ENCODE results near the gene DNALI1.

DNALI1 gene

DNA sequence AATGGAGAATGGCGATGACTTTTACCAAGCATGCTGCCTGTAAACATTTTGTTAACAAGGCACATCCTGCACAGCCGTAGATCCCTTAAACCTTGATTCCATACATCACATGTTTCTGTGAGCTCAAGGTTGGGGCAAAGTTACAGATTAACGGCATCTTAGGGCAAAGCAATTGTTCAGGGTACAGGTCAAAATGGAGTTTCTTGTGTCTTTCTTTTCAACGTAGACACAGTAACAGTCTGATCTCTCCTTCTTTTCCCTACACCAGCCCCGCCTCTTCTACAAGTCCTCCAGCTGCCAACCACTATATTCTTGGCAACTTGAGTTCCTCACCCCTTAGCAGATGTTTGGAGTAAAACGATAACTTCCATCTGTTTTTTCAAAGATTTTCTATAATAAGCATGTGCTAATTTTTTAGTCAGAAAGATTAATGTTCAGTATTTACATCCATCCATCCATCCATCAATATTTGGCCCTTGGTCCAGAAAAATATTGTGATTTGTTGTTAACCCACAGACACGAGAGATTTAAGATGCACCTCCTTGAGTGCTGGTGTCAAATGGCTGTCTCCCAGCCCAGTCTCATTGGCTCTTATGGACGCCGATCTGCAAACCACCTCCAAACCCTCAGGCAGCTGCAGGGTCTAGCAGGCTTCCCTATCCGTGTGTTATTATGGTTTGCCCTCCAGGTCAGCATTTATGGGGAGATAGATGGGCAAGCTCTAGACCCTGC lies 3.8 kb downstream of the DNALI1 start:
- Histone ChIP-seq H3K27ac (no peak overlapping the region), H3K4me3 (ENCODE audit: low read depth, low read length) (no peak overlapping the region), H3K36me3 (peaks cover 28% of the 10 kb centered on the region), H3K9me3 (ENCODE audit: severe bottlenecking) (no peaks in the 10 kb centered on the region), H3K27me3 (ENCODE audit: insufficient read depth, low read depth, severe bottlenecking) (no peaks in the 10 kb centered on the region)
- no peak for DNase-seq
- TF ChIP-seq, protein P1, sequence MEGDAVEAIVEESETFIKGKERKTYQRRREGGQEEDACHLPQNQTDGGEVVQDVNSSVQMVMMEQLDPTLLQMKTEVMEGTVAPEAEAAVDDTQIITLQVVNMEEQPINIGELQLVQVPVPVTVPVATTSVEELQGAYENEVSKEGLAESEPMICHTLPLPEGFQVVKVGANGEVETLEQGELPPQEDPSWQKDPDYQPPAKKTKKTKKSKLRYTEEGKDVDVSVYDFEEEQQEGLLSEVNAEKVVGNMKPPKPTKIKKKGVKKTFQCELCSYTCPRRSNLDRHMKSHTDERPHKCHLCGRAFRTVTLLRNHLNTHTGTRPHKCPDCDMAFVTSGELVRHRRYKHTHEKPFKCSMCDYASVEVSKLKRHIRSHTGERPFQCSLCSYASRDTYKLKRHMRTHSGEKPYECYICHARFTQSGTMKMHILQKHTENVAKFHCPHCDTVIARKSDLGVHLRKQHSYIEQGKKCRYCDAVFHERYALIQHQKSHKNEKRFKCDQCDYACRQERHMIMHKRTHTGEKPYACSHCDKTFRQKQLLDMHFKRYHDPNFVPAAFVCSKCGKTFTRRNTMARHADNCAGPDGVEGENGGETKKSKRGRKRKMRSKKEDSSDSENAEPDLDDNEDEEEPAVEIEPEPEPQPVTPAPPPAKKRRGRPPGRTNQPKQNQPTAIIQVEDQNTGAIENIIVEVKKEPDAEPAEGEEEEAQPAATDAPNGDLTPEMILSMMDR (IDR thresholded peaks at IDR 0.05; ENCODE audit: low read depth, low read length) = no peak

DNA sequence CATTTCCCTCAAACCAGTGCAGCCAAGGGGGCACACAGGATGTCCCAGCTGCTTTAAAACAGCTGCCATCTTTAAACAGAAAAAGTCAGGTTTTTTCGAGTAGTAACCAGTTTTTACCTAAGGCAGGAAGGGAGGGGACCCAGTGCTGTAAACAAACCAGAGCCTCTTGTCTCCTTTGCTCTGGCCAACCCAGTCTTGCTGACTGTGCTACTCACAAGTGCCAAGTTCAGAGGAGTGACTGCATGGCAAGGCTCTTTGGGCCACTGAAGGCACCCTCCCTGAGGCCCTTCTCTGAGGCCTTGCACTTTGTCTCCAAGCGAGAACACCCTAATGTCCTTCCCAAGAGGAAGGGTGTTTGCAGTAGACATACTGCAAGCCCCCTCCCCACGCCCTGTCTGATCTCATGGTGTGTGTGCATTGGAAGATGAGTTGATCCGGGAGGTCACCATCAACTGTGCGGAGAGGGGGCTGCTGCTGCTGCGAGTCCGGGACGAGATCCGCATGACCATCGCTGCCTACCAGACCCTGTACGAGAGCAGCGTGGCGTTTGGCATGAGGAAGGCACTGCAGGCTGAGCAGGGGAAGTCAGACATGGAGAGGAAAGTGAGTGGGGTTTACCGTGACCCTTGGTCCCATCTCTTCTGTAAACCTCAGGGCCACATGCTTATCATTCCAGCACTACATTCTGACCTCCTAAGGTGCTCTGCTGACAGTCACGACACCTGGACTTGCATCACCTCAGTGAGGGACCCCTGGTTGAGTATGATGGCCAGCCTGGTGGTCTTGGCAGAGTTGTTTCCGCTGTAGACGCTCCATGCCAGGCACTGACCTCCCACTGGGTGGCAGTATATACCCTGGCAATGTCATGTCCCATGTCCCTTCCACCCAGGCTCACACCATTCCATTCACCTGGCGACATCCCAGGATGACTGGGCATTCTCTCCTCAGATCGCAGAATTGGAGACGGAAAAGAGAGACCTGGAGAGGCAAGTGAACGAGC lies 4.7 kb downstream of the DNALI1 start:
- TF ChIP-seq, protein P1 (IDR thresholded peaks at IDR 0.05; ENCODE audit: low read depth, low read length) = peak; percentile 81
- Histone ChIP-seq H3K27ac (no peak overlapping the region), H3K27me3 (ENCODE audit: insufficient read depth, low read depth, severe bottlenecking) (no peaks in the 10 kb centered on the region), H3K36me3 (peaks cover 36% of the 10 kb centered on the region), H3K9me3 (ENCODE audit: severe bottlenecking) (no peaks in the 10 kb centered on the region), H3K4me3 (ENCODE audit: low read depth, low read length) (no peak overlapping the region)
- peak; percentile 42 for DNase-seq

DNA sequence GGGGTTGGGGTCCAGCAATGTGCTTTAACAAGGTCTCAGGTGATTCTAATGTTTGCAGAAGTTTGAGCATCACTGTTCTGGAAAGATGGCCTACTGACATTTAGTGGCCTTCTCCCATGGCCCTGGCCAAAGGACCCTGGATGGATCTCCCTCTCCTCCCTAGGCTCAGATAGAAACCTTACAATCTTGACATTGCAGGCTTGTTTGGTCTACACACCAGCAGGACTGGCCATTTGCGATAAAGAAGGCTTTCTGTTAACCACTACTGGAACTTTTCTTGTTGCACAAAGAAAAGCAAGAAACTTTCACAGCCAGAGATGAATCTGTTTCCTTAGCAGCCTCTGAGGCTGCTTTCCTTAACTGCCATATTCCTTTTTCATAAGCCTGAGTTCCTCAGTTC lies 6.2 kb downstream of the DNALI1 start:
- Histone ChIP-seq H3K9me3 (ENCODE audit: severe bottlenecking) (no peaks in the 10 kb centered on the region), H3K36me3 (peaks cover 52% of the 10 kb centered on the region), H3K4me3 (ENCODE audit: low read depth, low read length) (no peak overlapping the region), H3K27me3 (ENCODE audit: insufficient read depth, low read depth, severe bottlenecking) (no peaks in the 10 kb centered on the region), H3K27ac (no peak overlapping the region)
- DNase-seq = no peak
- TF ChIP-seq, protein P1 (IDR thresholded peaks at IDR 0.05; ENCODE audit: low read depth, low read length) = no peak

DNA sequence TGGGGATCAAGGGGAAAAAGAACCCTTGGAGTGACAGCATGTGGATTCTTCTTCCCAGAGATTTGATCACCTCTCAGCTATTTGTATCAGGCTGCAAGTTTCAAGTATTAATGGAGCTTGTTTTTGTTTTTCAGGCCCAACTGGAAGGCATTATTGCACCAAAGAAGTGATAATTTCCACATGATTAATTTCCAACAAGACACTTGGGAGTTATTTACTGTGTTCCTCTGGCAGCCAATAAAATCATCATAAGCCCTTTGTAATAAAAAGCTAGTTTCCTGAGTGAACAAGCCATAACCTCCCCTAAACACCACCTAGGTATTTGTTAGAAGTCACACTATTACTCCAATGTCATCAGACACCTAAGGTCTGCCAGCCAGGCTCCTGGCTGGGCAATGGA lies 8.2 kb downstream of the DNALI1 start:
- Histone ChIP-seq H3K36me3 (peaks cover 71% of the 10 kb centered on the region), H3K27ac (no peak overlapping the region), H3K4me3 (ENCODE audit: low read depth, low read length) (no peak overlapping the region), H3K9me3 (ENCODE audit: severe bottlenecking) (no peaks in the 10 kb centered on the region), H3K27me3 (ENCODE audit: insufficient read depth, low read depth, severe bottlenecking) (no peaks in the 10 kb centered on the region)
- TF ChIP-seq, protein P1 (IDR thresholded peaks at IDR 0.05; ENCODE audit: low read depth, low read length) = no peak
- no peak for DNase-seq

DNA sequence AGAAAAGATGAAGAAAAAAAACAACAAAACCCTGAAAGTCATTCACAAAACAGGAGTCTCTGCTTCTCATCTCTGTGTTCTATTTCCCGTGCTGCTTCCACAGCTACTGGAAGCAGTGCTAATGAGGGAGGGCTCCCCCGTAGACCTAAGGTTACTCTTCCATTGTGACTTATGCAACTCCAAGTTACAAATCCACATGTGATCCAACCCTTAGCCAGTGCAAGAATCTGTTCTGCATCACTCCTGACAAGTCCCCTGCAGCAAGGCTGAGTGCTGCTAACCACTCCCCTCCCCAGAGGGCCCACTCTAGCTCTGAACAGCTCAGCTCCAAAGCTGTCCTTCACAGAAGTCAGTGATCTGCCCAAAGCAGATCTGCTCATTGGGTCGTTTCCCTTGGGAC lies 10.3 kb downstream of the DNALI1 start:
- Histone ChIP-seq H3K27me3 (ENCODE audit: insufficient read depth, low read depth, severe bottlenecking) (no peaks in the 10 kb centered on the region), H3K36me3 (peaks cover 74% of the 10 kb centered on the region), H3K4me3 (ENCODE audit: low read depth, low read length) (no peak overlapping the region), H3K27ac (no peak overlapping the region), H3K9me3 (ENCODE audit: severe bottlenecking) (no peaks in the 10 kb centered on the region)
- TF ChIP-seq, protein P1 (IDR thresholded peaks at IDR 0.05; ENCODE audit: low read depth, low read length) = no peak
- no peak for DNase-seq
